Measurements from ENCODE around the gene TSHZ2. TPM values are rescaled to one million over a fixed set of nuclear protein-coding genes. Genes with fewer than 3 reads are reported as not detected.
"Not testable (repeated sequence)": the region's sequence is repeated elsewhere in the genome, so short reads cannot be mapped to it uniquely, and the experiment has no call there.

Gene TSHZ2
- total RNA-seq, 4 donors from 2014 or later: 1.9 to 12.9 (median 5.0) TPM

DNA sequence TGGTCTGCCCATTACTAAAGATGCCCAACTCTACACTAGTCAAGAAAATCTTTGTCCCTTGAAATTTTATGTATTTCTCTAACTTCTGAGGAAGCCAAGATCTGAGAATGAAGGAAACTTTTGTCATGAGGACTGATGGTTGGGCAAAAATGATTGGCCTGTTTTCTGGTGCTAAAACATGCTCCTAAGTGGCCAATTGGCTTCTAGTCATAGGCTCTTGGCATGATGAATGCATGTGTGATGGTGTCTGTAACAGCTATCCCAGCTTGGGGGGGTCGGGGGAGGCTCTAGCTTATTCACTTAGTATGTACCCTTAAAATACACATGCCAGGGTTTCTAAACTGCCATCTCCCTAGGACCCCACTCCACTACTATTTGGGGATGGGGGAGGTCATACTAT lies 392.9 kb downstream of the TSHZ2 start:
- in situ Hi-C loops (cut with MboI; ENCODE audit: low pct_ligation_motif_present in 1 of 4, low pct_unique_long_range_greater_than_20kb in 1 of 4, low sequenced_read_pairs in 3 of 4): no loop called here
- H3K36me3 ChIP-seq: no peaks in the 10 kb centered on the region
- no peak for DNase-seq
- TF ChIP-seq EP300 (IDR thresholded peaks at IDR 0.05; ENCODE audit: low read depth) (no peak), POLR2A (IDR thresholded peaks at IDR 0.05) (no peak), POLR2AphosphoS5 (IDR thresholded peaks at IDR 0.05) (no peak)
- no peaks in the 10 kb centered on the region for H3K4me1 ChIP-seq
- no peaks in the 10 kb centered on the region for H3K27me3 ChIP-seq
- no peak overlapping the region for H3K27ac ChIP-seq
- no peak overlapping the region for H3K4me3 ChIP-seq
- H3K9me3 ChIP-seq: no peaks in the 10 kb centered on the region
- intact Hi-C loops (cut with DNase I; ENCODE audit: low total_unique reads): no loop called here
- 18% methylated on average over 1 of the region's 1 CpG; no CpG with 5 or more reads in 1 of the 2 donors for WGBS, 2 donors (ENCODE audit: low coverage in 1 of 2)

DNA sequence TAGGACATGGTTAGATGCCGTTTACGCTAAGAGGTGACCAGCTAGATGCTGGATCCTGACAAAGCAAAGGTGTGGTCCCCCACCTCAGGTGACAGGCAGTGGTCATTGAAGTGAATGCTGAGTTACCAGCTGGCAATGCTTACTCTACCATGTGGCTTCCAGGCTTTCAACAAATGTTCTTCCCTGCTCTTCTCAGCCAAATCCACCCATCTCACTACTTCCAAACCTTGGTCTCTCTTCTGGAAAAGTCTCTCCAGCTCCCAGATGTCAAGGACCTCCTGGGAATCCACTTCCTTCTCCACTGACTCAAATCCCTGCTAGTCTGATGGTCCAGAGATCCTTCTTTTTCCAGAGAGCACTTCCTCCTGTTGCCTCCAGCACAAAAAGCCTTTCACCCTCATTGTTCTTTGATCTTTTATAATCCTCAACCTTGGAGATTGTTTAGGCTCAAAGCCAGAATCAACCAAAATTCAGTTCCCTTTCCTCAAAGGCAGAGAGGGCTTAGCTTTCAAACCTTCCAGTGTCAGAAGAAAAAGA lies 393.4 kb downstream of the TSHZ2 start:
- 71% methylated on average over 2 of the region's 2 CpGs; no CpG with 5 or more reads in 1 of the 2 donors for WGBS, 2 donors (ENCODE audit: low coverage in 1 of 2)
- intact Hi-C loops (cut with DNase I; ENCODE audit: low total_unique reads): no loop called here
- no peak overlapping the region for H3K4me3 ChIP-seq
- in situ Hi-C loops (cut with MboI; ENCODE audit: low pct_ligation_motif_present in 1 of 4, low pct_unique_long_range_greater_than_20kb in 1 of 4, low sequenced_read_pairs in 3 of 4): no loop called here
- no peaks in the 10 kb centered on the region for H3K9me3 ChIP-seq
- no peak for TF ChIP-seq EP300 (IDR thresholded peaks at IDR 0.05; ENCODE audit: low read depth)
- TF ChIP-seq POLR2AphosphoS5 (IDR thresholded peaks at IDR 0.05): no peak
- TF ChIP-seq, protein P1, sequence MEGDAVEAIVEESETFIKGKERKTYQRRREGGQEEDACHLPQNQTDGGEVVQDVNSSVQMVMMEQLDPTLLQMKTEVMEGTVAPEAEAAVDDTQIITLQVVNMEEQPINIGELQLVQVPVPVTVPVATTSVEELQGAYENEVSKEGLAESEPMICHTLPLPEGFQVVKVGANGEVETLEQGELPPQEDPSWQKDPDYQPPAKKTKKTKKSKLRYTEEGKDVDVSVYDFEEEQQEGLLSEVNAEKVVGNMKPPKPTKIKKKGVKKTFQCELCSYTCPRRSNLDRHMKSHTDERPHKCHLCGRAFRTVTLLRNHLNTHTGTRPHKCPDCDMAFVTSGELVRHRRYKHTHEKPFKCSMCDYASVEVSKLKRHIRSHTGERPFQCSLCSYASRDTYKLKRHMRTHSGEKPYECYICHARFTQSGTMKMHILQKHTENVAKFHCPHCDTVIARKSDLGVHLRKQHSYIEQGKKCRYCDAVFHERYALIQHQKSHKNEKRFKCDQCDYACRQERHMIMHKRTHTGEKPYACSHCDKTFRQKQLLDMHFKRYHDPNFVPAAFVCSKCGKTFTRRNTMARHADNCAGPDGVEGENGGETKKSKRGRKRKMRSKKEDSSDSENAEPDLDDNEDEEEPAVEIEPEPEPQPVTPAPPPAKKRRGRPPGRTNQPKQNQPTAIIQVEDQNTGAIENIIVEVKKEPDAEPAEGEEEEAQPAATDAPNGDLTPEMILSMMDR (IDR thresholded peaks at IDR 0.05): no peak
- TF ChIP-seq POLR2A (IDR thresholded peaks at IDR 0.05): no peak
- no peaks in the 10 kb centered on the region for H3K27me3 ChIP-seq
- no peak overlapping the region for H3K27ac ChIP-seq
- H3K4me1 ChIP-seq: no peaks in the 10 kb centered on the region
- H3K36me3 ChIP-seq: no peaks in the 10 kb centered on the region
- DNase-seq: no peak

DNA sequence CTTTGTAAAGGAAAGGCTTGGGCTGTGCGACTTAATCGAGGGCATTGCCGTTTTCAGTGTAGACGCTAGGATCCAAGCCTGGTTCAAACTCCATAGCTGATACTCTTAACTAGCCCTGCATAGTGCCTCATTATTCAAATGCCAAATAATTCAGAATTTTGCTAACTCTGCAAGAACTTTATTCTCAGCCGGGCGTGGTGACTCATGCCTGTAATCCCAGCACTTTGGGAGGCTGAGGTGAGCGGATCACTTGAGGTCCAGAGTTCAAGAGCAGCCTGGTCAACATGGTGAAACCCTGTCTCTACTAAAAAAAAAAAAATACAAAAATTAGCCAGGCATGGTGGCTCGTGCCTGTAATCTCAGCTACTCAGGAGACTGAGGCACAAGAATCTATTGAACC lies 394.8 kb downstream of the TSHZ2 start:
- DNase-seq; H3K9me3 ChIP-seq; H3K27me3 ChIP-seq; H3K27ac ChIP-seq; intact Hi-C loops (cut with DNase I; ENCODE audit: low total_unique reads); H3K4me3 ChIP-seq; in situ Hi-C loops (cut with MboI; ENCODE audit: low pct_ligation_motif_present in 1 of 4, low pct_unique_long_range_greater_than_20kb in 1 of 4, low sequenced_read_pairs in 3 of 4); H3K4me1 ChIP-seq; H3K36me3 ChIP-seq: not testable (repeated sequence)
- 74 to 78% methylated on average over 6 to 8 of the region's 8 CpGs for WGBS, 2 donors (ENCODE audit: low coverage in 1 of 2)

DNA sequence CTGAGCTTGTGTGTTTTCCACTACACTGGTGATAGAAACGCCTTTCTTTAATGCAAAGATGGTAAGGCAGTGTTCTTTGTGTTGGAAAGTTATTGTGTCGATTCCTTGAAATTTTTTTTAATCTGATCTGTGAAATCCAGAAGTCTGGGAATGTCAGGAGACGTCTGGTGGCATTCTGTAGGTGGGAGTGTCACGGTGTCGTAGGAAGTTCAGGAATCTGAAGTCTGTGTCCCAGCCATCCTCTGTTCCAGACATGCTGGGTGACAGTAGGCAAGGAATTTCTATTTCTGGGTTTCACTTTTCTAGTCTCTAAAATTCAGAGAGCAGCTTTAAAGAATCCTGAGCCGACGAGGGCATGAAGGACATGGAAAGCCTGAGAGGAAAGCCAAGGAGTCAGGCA lies 397.7 kb downstream of the TSHZ2 start:
- H3K4me1 ChIP-seq: no peaks in the 10 kb centered on the region
- H3K27me3 ChIP-seq: no peaks in the 10 kb centered on the region
- H3K27ac ChIP-seq: no peak overlapping the region
- TF ChIP-seq POLR2AphosphoS5 (IDR thresholded peaks at IDR 0.05): no peak
- TF ChIP-seq EP300 (IDR thresholded peaks at IDR 0.05; ENCODE audit: low read depth): no peak
- TF ChIP-seq, protein P1 (IDR thresholded peaks at IDR 0.05): no peak
- no peak for TF ChIP-seq POLR2A (IDR thresholded peaks at IDR 0.05)
- H3K36me3 ChIP-seq: no peaks in the 10 kb centered on the region
- no peaks in the 10 kb centered on the region for H3K9me3 ChIP-seq
- no peak for DNase-seq
- in situ Hi-C loops (cut with MboI; ENCODE audit: low pct_ligation_motif_present in 1 of 4, low pct_unique_long_range_greater_than_20kb in 1 of 4, low sequenced_read_pairs in 3 of 4): no loop called here
- intact Hi-C loops (cut with DNase I; ENCODE audit: low total_unique reads): no loop called here
- H3K4me3 ChIP-seq: no peak overlapping the region
- WGBS, 2 donors (ENCODE audit: low coverage in 1 of 2): 85% methylated on average over 5 to 7 of the region's 7 CpGs

DNA sequence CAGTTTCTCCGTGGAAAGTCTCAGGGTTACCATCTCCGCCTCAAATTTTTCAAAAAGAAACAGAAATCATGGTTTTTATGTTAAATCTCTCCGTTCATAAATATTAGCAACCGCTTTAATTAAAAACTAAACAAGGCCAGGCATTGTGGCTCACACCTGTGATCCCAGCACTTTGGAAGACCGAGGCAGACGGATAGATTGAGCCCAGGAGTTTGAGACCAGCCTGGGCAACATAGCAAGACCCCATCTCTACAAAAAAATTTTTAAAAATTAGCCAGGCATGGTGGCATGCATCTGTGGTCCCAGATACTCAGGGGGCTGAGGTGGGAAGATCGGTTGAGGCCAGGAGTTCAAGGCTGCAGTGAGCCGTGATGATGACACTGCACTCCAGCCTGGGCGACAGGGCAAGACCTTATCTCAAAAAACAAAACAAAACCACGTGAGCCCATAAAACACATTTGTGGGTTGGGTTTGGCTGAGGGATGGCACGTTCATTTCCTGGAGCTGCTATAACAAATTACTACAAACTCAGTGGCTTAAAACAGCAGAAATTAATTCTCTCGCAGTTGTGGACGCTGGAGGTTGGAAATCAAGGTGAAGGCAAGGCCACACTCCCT lies 398.3 kb downstream of the TSHZ2 start:
- H3K27ac ChIP-seq: no peak overlapping the region
- 66% methylated on average over 13 of the region's 13 CpGs; no CpG with 5 or more reads in 1 of the 2 donors for WGBS, 2 donors (ENCODE audit: low coverage in 1 of 2)
- no peak overlapping the region for H3K4me3 ChIP-seq
- DNase-seq: no peak
- in situ Hi-C loops (cut with MboI; ENCODE audit: low pct_ligation_motif_present in 1 of 4, low pct_unique_long_range_greater_than_20kb in 1 of 4, low sequenced_read_pairs in 3 of 4): no loop called here
- no peaks in the 10 kb centered on the region for H3K36me3 ChIP-seq
- H3K9me3 ChIP-seq: no peaks in the 10 kb centered on the region
- intact Hi-C loops (cut with DNase I; ENCODE audit: low total_unique reads): no loop called here
- TF ChIP-seq, protein P1 (IDR thresholded peaks at IDR 0.05): no peak
- TF ChIP-seq POLR2A (IDR thresholded peaks at IDR 0.05): no peak
- TF ChIP-seq POLR2AphosphoS5 (IDR thresholded peaks at IDR 0.05): no peak
- no peak for TF ChIP-seq EP300 (IDR thresholded peaks at IDR 0.05; ENCODE audit: low read depth)
- H3K4me1 ChIP-seq: no peaks in the 10 kb centered on the region
- H3K27me3 ChIP-seq: no peaks in the 10 kb centered on the region
